HG03025 (cell line): Measurements from ENCODE around the gene ZNF480.
"Not testable (repeated sequence)": the region's sequence is repeated elsewhere in the genome, so short reads cannot be mapped to it uniquely, and the experiment has no call there.

ENCODE experiments used
- ATAC-seq: cut with Tn5 transposase; IDR thresholded peaks from one replicate; pipeline ENCODE4 v1.9.1; 2021; ENCODE audit warnings: mild to moderate bottlenecking, moderate library complexity; ENCODE audit not compliant: unreplicated experiment, low FRiP score

ZNF480 gene

DNA sequence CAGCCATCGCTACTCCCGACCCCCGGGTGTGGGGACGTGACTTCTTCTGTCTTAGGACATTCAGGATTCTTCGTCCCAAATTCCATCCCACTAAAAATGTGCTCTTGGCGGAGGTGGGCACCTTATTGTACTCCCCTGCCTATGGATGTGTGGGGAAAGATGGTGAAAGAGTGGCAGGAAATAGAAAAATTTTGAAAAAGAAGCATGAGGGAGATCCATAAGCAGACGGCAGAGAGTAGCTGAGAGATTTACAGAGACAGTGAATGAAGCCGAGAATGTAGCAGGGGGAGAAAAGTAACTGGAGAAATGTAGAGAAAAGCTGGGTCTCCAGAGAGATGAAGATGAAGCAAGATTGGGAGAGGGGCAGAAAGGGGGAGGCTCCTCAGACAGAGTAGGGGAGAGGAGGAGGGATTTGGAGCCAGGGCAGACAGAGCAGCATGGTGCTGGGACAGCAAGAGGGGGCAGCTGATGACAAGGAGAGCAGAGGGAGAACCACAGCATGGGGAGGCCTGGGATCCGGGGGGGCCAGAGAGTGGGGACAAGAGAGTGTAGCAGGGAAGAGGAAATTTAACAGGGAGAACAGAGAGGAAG, 39.9 kb downstream of the ZNF480 start:
- no peak for ATAC-seq

DNA sequence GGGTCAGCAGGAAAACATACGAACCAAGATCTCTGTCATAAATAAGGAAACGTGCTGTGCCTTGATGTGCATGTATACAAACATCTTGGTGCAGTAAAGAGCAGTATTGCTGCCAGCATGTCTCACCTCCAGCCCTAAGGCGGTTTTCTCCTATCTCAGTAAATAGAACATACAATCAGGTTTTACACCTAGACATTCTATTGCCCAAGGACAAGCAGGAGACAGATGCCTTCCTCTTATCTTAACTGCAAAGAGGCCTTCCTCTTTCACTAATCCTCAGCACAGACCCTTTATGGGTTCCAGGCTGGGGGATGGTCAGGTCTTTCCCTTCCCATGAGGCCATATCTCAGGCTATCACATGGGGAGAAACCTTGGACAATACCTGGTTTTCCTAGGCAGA, 42.1 kb downstream of the ZNF480 start:
- not testable (repeated sequence) for ATAC-seq

DNA sequence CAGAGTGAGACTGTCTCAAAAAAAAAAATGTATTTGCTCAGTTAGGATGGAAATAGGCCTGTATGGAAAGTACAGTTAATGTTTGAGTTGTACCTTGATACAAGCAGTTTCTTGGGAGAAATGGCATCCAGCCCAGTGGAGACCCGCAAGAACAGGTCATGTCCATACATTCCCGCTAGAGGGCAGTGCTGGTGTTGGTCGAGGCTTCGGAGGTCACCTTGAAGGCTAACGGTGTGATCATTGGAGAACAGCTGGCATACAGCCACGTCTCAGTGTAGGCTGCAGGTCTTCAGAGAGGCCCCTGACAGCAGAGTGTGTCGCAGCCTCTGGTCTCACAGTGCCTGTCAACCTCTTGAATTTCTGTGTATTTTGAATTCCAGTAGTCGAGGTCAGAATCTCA, 46.6 kb downstream of the ZNF480 start:
- ATAC-seq = no peak

DNA sequence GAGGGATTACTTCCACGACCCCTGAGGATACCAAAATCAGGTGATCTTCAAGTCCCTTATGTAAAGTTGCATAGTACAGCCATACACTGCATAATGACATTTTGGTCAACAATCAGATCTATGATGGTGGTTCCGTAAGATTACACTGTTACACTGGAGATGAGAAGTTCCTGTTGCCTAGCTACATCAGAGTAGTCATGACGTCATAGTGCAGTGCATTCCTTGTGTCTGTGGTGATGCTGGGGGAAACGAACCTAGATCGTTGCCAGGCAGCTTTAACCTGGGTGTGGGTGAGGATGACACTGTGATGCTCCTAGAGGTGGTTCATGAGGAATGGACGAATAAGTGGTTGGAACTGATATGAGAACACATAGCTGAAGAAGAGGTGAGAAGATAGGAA, 48.2 kb downstream of the ZNF480 start:
- no peak for ATAC-seq

DNA sequence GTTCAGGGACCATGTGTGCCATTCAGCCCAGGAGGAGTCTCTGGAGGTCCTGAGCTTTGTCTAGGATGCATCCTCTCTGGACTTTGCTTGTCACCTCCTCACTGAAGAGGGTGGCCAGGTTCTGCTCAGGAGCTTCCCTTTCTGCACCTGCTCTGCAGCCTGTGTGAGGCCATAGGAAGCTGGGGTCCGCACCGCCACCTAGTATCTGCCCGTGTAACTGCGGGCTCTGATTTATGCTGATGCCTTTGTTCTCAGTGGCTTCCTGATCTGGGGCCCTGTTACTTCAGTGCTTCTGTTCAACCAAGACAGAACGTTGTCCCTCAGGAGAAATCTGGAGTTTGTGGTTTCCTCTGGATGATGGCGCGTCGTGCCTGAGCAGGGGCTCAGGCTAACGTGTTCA, 54.5 kb downstream of the ZNF480 start:
- no peak for ATAC-seq

DNA sequence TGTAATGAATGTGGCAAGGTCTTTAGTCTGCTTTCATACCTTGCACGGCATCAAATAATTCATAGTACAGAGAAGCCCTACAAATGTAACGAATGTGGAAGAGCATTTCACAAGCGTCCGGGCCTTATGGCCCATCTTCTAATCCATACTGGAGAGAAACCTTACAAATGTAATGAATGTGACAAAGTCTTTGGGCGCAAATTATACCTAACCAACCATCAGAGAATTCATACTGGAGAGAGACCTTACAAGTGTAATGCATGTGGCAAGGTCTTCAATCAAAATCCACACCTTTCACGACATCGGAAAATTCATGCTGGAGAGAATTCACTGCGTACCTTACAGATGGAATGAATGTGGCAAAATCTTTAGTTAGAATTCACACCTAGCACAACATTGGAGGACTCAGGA, 69.5 kb downstream of the ZNF480 start:
- ATAC-seq = no peak

DNA sequence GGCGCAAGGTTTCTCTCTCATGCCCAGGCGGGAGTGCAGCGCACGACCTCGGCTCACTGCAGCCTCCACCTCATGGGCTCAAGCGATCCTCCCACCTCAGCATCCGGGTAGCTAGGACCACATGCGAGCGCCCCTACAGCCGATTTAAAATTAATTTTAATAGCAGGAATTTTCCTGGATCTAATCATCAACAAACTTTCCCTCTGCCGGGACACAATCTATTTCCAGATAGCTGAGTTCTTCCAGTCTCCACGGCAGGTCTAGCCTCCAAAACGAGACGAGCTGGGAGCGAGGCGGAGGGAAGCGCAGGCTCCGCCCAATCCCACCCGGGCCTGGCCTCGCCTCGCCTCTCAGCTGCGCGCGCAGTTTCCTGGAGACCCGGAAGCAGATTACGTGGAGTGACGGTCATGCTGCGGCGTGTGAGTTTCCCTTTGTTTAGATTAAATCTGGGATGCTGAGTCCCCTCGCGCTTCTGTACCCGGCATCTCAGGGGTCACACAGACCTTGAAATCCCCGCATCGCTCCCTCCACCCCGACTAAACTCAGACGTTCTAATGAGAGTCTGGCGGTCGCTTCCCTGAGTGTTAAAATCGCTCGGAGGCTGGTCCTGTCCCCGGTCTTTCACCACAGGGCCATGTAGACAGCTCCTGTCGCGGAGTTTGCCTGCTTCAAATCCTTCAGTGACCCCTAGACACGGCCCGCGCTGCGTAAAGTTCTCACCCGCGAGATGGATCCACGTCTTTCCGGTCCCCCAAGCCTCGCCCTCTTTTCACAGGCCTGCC, 72.8 kb downstream of the ZNF480 start, which contains the start of gene ZNF880:
Gene ZNF880 (plus strand): TSS at position 365 of the 782 bp plus-strand sequence. CDS start 43 bp downstream, at position 408.
- no peak for ATAC-seq

DNA sequence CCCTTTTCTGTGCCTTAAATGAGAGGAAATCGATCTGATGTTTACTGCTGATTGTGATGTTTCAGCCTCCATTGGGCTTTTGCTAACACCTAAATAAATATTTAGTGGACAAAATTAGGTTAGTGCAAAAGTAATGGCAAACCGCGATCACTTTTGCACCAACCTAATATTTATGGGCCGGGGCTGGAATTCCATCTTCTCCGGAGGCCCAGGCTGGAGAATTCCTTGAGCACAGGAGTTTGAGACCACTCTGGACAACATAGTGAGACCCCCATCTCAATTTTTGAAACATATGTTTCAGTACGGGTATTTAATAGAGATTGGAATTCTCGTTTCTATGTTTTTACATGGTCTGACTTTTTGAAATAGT, 73.4 kb downstream of the ZNF480 start:
- ATAC-seq = no peak
